Stimulated activated naive CD4-positive, alpha-beta T cell treated with Interleukin-2 at 50 U/mL for 16 hours (primary cell): ENCODE measurements around the gene SLC2A14.
"Not testable (repeated sequence)": the region's sequence is repeated elsewhere in the genome, so short reads cannot be mapped to it uniquely, and the experiment has no call there.

Experiments
- DNase-seq: peaks from one replicate; lab custom pipeline; 2025; lab: John Stamatoyannopoulos, UW

Gene SLC2A14

GRCh38 chr12:7833201-7833600, 39.5 kb downstream of the SLC2A14 start:
- DNase-seq = not testable (repeated sequence)

GRCh38 chr12:7832059-7832696, 40.5 kb downstream of the SLC2A14 start:
- DNase-seq = no peak

GRCh38 chr12:7829737-7830136, 43.0 kb downstream of the SLC2A14 start:
- not testable (repeated sequence) for DNase-seq

GRCh38 chr12:7825754-7826153, 47.0 kb downstream of the SLC2A14 start:
- not testable (repeated sequence) for DNase-seq

GRCh38 chr12:7806863-7807487, 65.7 kb downstream of the SLC2A14 start:
- peak; percentile 41 for DNase-seq

GRCh38 chr12:7806319-7806718, 66.4 kb downstream of the SLC2A14 start:
- DNase-seq = not testable (repeated sequence)

GRCh38 chr12:7801460-7801859, 71.3 kb downstream of the SLC2A14 start:
- DNase-seq = no peak

GRCh38 chr12:7798750-7799308, 73.9 kb downstream of the SLC2A14 start:
- DNase-seq = not testable (repeated sequence)

- DNase-seq = no peak
These were observed 74.9 kb downstream of the SLC2A14 start for GRCh38 chr12:7797698-7798398.

- not testable (repeated sequence) for DNase-seq
These were observed 75.4 kb downstream of the SLC2A14 start for GRCh38 chr12:7797269-7797668.

- no peak for DNase-seq
These were observed 79.5 kb downstream of the SLC2A14 start for GRCh38 chr12:7793211-7793610.

GRCh38 chr12:7788884-7789528, 83.7 kb downstream of the SLC2A14 start, which contains the start of gene NANOG:
Gene NANOG (plus strand): TSS chr12:7789402. CDS start chr12:7789615, 213 bp downstream.
- DNase-seq = not testable (repeated sequence)

GRCh38 chr12:7788294-7788660, 84.4 kb downstream of the SLC2A14 start:
- no peak for DNase-seq

GRCh38 chr12:7787574-7788293, 85.0 kb downstream of the SLC2A14 start:
- DNase-seq = no peak

- DNase-seq = no peak
These were observed 88.0 kb downstream of the SLC2A14 start for GRCh38 chr12:7784701-7785100.

- DNase-seq = not testable (repeated sequence)
These were observed 89.3 kb downstream of the SLC2A14 start for GRCh38 chr12:7783433-7783832.

GRCh38 chr12:7782055-7782454, 90.7 kb downstream of the SLC2A14 start:
- no peak for DNase-seq

GRCh38 chr12:7781274-7781673, 91.4 kb downstream of the SLC2A14 start:
- DNase-seq = no peak

- no peak for DNase-seq
These were observed 102.7 kb downstream of the SLC2A14 start for GRCh38 chr12:7769999-7770398.
